ENCODE data around the gene ARHGAP24. TPM values are rescaled to one million over a fixed set of nuclear protein-coding genes. Genes with fewer than 3 reads are reported as not detected.

The ARHGAP24 gene
- total RNA-seq, 1 donor from 2014 or later, result 61.1 TPM

DNA sequence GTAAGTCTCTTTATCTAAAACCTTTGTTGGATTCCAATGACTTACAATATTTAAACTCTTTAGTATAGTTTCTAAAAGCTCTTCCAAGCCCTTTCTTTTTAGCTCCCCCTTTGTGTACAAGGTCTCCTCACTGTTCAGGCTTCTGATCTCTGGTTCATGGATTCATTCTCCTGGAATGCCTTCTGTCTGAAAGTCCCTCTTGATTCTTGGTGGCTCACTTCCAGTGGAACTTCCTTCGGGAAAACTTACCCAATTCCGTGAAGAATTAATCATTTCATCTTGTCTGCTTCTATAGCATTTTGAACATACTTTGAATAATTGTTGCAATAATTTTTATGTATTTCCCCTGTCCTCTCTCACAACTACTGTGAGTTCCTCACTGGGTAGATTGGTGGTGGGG lies 3.6 kb downstream of the ARHGAP24 start:
- no peaks in the 10 kb centered on the region for H3K36me3 ChIP-seq (ENCODE audit: control insufficient read depth in 3 of 3, insufficient read depth in 3 of 3, low read length in 3 of 3)
- H3K4me1 ChIP-seq (ENCODE audit: control insufficient read depth in 3 of 3, insufficient read depth in 3 of 3, low read length in 3 of 3), result peaks cover 3 to 6% (median 4%) of the 10 kb centered on the region in 3 donors
- H3K27ac ChIP-seq (ENCODE audit: low read depth, low read length), result no peak overlapping the region
- no peak overlapping the region for H3K4me3 ChIP-seq (ENCODE audit: low read length in 3 of 3)
- no peak overlapping the region for H3K9ac ChIP-seq (ENCODE audit: low read depth in 1 of 3, low read length in 3 of 3)
- no peaks in the 10 kb centered on the region for H3K9me3 ChIP-seq (ENCODE audit: control insufficient read depth in 3 of 3, low read length in 3 of 3)
- H3K27me3 ChIP-seq (ENCODE audit: control insufficient read depth in 3 of 3, insufficient read depth in 3 of 3, low read length in 3 of 3), result no peaks in the 10 kb centered on the region

DNA sequence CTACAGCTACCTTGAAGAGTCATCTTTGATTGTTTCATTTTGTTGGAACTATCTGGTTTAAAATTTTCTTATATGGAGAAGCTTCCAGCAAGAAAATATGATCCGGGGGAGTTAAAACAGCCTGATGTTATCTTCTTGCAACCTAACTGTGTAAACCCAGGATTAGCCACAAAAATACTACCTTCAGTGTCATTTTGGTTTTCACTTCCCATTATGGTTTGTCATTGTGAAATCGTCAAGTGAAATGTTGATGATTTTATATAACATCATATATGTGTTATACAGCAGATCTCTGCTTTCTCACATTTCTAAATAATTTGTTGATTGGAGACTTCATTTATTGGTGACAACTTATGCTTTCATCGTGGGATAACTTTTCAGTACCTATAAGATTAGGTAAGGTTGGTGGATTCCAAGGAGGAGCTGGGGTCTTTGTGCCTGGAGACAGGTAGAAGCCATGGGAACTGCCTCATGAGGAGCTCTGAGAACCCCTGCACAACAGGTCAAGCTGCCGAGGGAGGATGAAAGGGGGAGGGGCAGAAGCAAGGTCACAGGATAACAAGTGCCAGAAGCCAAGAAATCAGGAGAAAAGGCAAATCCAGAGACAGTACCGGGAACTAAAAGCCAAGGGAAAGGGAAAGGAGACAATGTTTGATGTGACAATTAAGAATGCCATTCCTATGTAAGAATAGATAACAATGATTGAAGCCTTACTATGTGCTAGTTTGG lies 7.2 kb downstream of the ARHGAP24 start:
- no peak overlapping the region for H3K27ac ChIP-seq (ENCODE audit: low read depth, low read length)
- H3K4me1 ChIP-seq (ENCODE audit: control insufficient read depth in 3 of 3, insufficient read depth in 3 of 3, low read length in 3 of 3), result peaks cover 0 to 3% (median 0%) of the 10 kb centered on the region in 3 donors
- H3K27me3 ChIP-seq (ENCODE audit: control insufficient read depth in 3 of 3, insufficient read depth in 3 of 3, low read length in 3 of 3), result no peaks in the 10 kb centered on the region
- H3K9ac ChIP-seq (ENCODE audit: low read depth in 1 of 3, low read length in 3 of 3), result no peak overlapping the region
- H3K9me3 ChIP-seq (ENCODE audit: control insufficient read depth in 3 of 3, low read length in 3 of 3), result no peaks in the 10 kb centered on the region
- H3K36me3 ChIP-seq (ENCODE audit: control insufficient read depth in 3 of 3, insufficient read depth in 3 of 3, low read length in 3 of 3), result no peaks in the 10 kb centered on the region
- H3K4me3 ChIP-seq (ENCODE audit: low read length in 3 of 3), result no peak overlapping the region

- H3K27ac ChIP-seq (ENCODE audit: low read depth, low read length), result no peak overlapping the region
- no peaks in the 10 kb centered on the region for H3K36me3 ChIP-seq (ENCODE audit: control insufficient read depth in 3 of 3, insufficient read depth in 3 of 3, low read length in 3 of 3)
- H3K9me3 ChIP-seq (ENCODE audit: control insufficient read depth in 3 of 3, low read length in 3 of 3), result no peaks in the 10 kb centered on the region
- no peaks in the 10 kb centered on the region for H3K27me3 ChIP-seq (ENCODE audit: control insufficient read depth in 3 of 3, insufficient read depth in 3 of 3, low read length in 3 of 3)
- no peak overlapping the region for H3K4me3 ChIP-seq (ENCODE audit: low read length in 3 of 3)
- H3K4me1 ChIP-seq (ENCODE audit: control insufficient read depth in 3 of 3, insufficient read depth in 3 of 3, low read length in 3 of 3), result peaks cover 0 to 4% (median 0%) of the 10 kb centered on the region in 3 donors
- H3K9ac ChIP-seq (ENCODE audit: low read depth in 1 of 3, low read length in 3 of 3), result no peak overlapping the region
Observed at GRCh38 chr4:85486425-85487086, 11.6 kb downstream of the ARHGAP24 start.

GRCh38 chr4:85488416-85488815 lies 13.5 kb downstream of the ARHGAP24 start:
- Histone ChIP-seq H3K9me3 (ENCODE audit: control insufficient read depth in 3 of 3, low read length in 3 of 3) (no peaks in the 10 kb centered on the region), H3K27ac (ENCODE audit: low read depth, low read length) (no peak overlapping the region), H3K4me1 (ENCODE audit: control insufficient read depth in 3 of 3, insufficient read depth in 3 of 3, low read length in 3 of 3) (peaks cover 0 to 4% (median 0%) of the 10 kb centered on the region in 3 donors), H3K9ac (ENCODE audit: low read depth in 1 of 3, low read length in 3 of 3) (no peak overlapping the region), H3K27me3 (ENCODE audit: control insufficient read depth in 3 of 3, insufficient read depth in 3 of 3, low read length in 3 of 3) (no peaks in the 10 kb centered on the region), H3K4me3 (ENCODE audit: low read length in 3 of 3) (no peak overlapping the region), H3K36me3 (ENCODE audit: control insufficient read depth in 3 of 3, insufficient read depth in 3 of 3, low read length in 3 of 3) (no peaks in the 10 kb centered on the region)

DNA sequence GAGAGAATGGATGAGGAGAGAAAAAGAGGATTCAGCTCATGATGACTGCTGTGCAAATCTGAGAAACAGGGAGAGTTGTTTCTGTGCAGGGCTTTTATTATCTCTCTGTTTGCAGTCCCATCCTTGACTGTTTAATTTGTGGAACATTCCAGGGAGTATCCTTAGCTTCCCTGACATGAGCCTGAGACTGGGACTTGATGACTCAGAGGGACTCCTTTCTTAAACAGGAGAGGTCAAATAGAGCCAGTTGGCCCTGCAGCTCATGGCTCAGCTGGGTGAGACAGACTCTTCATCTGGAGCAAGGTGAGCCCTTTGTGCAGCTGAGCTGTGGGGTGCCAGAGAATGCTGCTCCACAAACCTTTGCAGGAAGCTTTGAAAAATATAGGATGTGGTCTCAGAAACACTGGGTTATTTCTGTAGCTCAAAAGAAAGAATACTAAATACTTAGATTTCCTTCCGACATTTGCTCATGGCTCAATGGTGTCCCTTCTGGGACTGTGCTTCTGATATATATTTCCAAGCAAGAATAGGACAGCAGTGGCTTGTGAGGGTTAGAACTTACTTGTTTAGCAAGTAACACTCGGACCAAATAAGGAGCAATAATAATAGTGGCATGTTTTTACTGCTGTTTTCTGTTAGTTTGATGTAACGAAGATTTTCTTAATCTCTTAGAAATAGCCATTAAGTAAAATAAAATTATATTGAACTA lies 14.5 kb downstream of the ARHGAP24 start:
- no peaks in the 10 kb centered on the region for H3K27me3 ChIP-seq (ENCODE audit: control insufficient read depth in 3 of 3, insufficient read depth in 3 of 3, low read length in 3 of 3)
- no peak overlapping the region for H3K9ac ChIP-seq (ENCODE audit: low read depth in 1 of 3, low read length in 3 of 3)
- H3K36me3 ChIP-seq (ENCODE audit: control insufficient read depth in 3 of 3, insufficient read depth in 3 of 3, low read length in 3 of 3), result no peaks in the 10 kb centered on the region
- H3K27ac ChIP-seq (ENCODE audit: low read depth, low read length), result no peak overlapping the region
- no peak overlapping the region for H3K4me3 ChIP-seq (ENCODE audit: low read length in 3 of 3)
- no peaks in the 10 kb centered on the region for H3K9me3 ChIP-seq (ENCODE audit: control insufficient read depth in 3 of 3, low read length in 3 of 3)
- H3K4me1 ChIP-seq (ENCODE audit: control insufficient read depth in 3 of 3, insufficient read depth in 3 of 3, low read length in 3 of 3), result peaks cover 0 to 4% (median 0%) of the 10 kb centered on the region in 3 donors

DNA sequence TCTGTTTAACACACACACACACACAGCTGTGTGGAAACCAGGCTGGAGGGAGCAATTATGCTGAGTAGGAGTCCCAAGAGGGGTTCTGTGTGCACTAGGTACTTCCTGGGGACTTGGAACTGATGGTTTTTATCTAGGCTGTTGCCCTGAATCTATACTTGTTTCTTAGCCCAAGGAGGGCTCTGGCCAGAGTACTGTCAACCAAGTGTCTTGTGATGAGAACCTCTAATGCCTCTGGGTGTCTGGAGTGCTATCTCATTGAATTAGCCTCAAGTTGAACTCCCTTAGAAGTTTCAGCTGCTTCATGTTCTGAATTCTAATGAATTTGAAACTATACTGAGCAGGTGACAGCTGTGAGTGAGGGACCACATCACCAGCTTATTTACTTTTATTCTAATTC lies 16.6 kb downstream of the ARHGAP24 start:
- H3K36me3 ChIP-seq (ENCODE audit: control insufficient read depth in 3 of 3, insufficient read depth in 3 of 3, low read length in 3 of 3), result no peaks in the 10 kb centered on the region
- H3K27ac ChIP-seq (ENCODE audit: low read depth, low read length), result no peak overlapping the region
- H3K9ac ChIP-seq (ENCODE audit: low read depth in 1 of 3, low read length in 3 of 3), result no peak overlapping the region
- H3K27me3 ChIP-seq (ENCODE audit: control insufficient read depth in 3 of 3, insufficient read depth in 3 of 3, low read length in 3 of 3), result no peaks in the 10 kb centered on the region
- H3K9me3 ChIP-seq (ENCODE audit: control insufficient read depth in 3 of 3, low read length in 3 of 3), result no peaks in the 10 kb centered on the region
- no peak overlapping the region for H3K4me3 ChIP-seq (ENCODE audit: low read length in 3 of 3)
- H3K4me1 ChIP-seq (ENCODE audit: control insufficient read depth in 3 of 3, insufficient read depth in 3 of 3, low read length in 3 of 3), result peaks cover 0 to 8% (median 0%) of the 10 kb centered on the region in 3 donors

GRCh38 chr4:85492336-85492735 lies 17.4 kb downstream of the ARHGAP24 start:
- Histone ChIP-seq H3K9ac (ENCODE audit: low read depth in 1 of 3, low read length in 3 of 3) (no peak overlapping the region), H3K4me1 (ENCODE audit: control insufficient read depth in 3 of 3, insufficient read depth in 3 of 3, low read length in 3 of 3) (peaks cover 0 to 8% (median 0%) of the 10 kb centered on the region in 3 donors)

GRCh38 chr4:85495621-85496020 lies 20.7 kb downstream of the ARHGAP24 start:
- Histone ChIP-seq H3K27ac (ENCODE audit: low read depth, low read length) (no peak overlapping the region), H3K4me1 (ENCODE audit: control insufficient read depth in 3 of 3, insufficient read depth in 3 of 3, low read length in 3 of 3) (peaks cover 0 to 6% (median 0%) of the 10 kb centered on the region in 3 donors), H3K4me3 (ENCODE audit: low read length in 3 of 3) (no peak overlapping the region), H3K9ac (ENCODE audit: low read depth in 1 of 3, low read length in 3 of 3) (no peak overlapping the region), H3K36me3 (ENCODE audit: control insufficient read depth in 3 of 3, insufficient read depth in 3 of 3, low read length in 3 of 3) (no peaks in the 10 kb centered on the region), H3K27me3 (ENCODE audit: control insufficient read depth in 3 of 3, insufficient read depth in 3 of 3, low read length in 3 of 3) (no peaks in the 10 kb centered on the region), H3K9me3 (ENCODE audit: control insufficient read depth in 3 of 3, low read length in 3 of 3) (no peaks in the 10 kb centered on the region)

More at GRCh38 chr4:85492336-85492735, 17.4 kb downstream of the ARHGAP24 start:
- no peak overlapping the region for H3K27ac ChIP-seq (ENCODE audit: low read depth, low read length)
- no peak overlapping the region for H3K4me3 ChIP-seq (ENCODE audit: low read length in 3 of 3)
- no peaks in the 10 kb centered on the region for H3K27me3 ChIP-seq (ENCODE audit: control insufficient read depth in 3 of 3, insufficient read depth in 3 of 3, low read length in 3 of 3)
- H3K36me3 ChIP-seq (ENCODE audit: control insufficient read depth in 3 of 3, insufficient read depth in 3 of 3, low read length in 3 of 3), result no peaks in the 10 kb centered on the region
- no peaks in the 10 kb centered on the region for H3K9me3 ChIP-seq (ENCODE audit: control insufficient read depth in 3 of 3, low read length in 3 of 3)

GRCh38 chr4:85496126-85496849 lies 21.3 kb downstream of the ARHGAP24 start:
- H3K9ac ChIP-seq (ENCODE audit: low read depth in 1 of 3, low read length in 3 of 3), result no peak overlapping the region
- no peaks in the 10 kb centered on the region for H3K9me3 ChIP-seq (ENCODE audit: control insufficient read depth in 3 of 3, low read length in 3 of 3)
- no peak overlapping the region for H3K27ac ChIP-seq (ENCODE audit: low read depth, low read length)
- H3K27me3 ChIP-seq (ENCODE audit: control insufficient read depth in 3 of 3, insufficient read depth in 3 of 3, low read length in 3 of 3), result no peaks in the 10 kb centered on the region
- H3K4me1 ChIP-seq (ENCODE audit: control insufficient read depth in 3 of 3, insufficient read depth in 3 of 3, low read length in 3 of 3), result peaks cover 0 to 6% (median 0%) of the 10 kb centered on the region in 3 donors
- no peaks in the 10 kb centered on the region for H3K36me3 ChIP-seq (ENCODE audit: control insufficient read depth in 3 of 3, insufficient read depth in 3 of 3, low read length in 3 of 3)
- peak overlapping the region in 1 of 3 donors; percentile 20 for H3K4me3 ChIP-seq (ENCODE audit: low read length in 3 of 3)
